Suprapubic skin (tissue), 3 donors: ENCODE results near the gene ROR2.

Source experiments
- EP300 ChIP-seq: sonication (generic); formaldehyde crosslinking; IDR thresholded peaks from one replicate; pipeline ENCODE4 v1.6.1; 2017; ENCODE audit warnings: antibody characterized with exemption
- POLR2A ChIP-seq, 2 donors: fragments of 450-650 bp; IDR thresholded peaks; one replicate each; pipeline ENCODE4 v1.6.1; 2017; ENCODE audit warnings: antibody characterized with exemption in 2 of 2, mild to moderate bottlenecking in 2 of 2, moderate library complexity in 2 of 2
- TF ChIP-seq, protein P1 (sequence below), 2 donors: fragments of 200-600 bp in 1 of 2; fragments of 450-650 bp in 1 of 2; sonication (generic) in 1 of 2; IDR thresholded peaks; one replicate each; pipeline ENCODE4 v1.5.1; 2016 to 2019; ENCODE audit warnings: antibody characterized with exemption in 2 of 2, mild to moderate bottlenecking in 1 of 2, moderate library complexity in 1 of 2

DNA sequence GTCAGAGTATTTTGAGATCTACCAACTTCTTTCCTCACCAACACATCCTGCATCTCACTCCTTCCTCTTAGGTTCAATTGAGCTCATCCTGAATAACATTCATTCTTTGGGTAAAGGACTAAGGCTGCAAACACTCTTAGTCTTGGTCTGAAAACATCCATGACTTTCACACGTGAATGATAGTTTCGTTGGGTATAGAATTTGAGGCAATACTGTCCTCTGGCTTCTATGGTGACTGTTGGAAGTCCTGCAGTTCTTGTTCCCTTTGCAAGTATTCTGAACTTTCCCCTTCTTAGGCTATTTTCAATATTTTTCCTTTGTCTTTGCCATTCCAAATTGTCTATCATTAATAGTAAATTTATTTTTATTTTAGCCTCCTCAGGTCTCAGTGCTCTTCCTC lies 185.4 kb downstream of the ROR2 start:
- TF ChIP-seq, protein P1, sequence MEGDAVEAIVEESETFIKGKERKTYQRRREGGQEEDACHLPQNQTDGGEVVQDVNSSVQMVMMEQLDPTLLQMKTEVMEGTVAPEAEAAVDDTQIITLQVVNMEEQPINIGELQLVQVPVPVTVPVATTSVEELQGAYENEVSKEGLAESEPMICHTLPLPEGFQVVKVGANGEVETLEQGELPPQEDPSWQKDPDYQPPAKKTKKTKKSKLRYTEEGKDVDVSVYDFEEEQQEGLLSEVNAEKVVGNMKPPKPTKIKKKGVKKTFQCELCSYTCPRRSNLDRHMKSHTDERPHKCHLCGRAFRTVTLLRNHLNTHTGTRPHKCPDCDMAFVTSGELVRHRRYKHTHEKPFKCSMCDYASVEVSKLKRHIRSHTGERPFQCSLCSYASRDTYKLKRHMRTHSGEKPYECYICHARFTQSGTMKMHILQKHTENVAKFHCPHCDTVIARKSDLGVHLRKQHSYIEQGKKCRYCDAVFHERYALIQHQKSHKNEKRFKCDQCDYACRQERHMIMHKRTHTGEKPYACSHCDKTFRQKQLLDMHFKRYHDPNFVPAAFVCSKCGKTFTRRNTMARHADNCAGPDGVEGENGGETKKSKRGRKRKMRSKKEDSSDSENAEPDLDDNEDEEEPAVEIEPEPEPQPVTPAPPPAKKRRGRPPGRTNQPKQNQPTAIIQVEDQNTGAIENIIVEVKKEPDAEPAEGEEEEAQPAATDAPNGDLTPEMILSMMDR (IDR thresholded peaks at IDR 0.05): no peak
- TF ChIP-seq POLR2A (IDR thresholded peaks at IDR 0.05) (no peak), EP300 (no peak)
